Liver (tissue), 3 donors: ENCODE data around the gene VASN.

ENCODE experiments used
- CTCF ChIP-seq: fragments of 150-350 bp; IDR thresholded peaks from 2 replicates; pipeline ENCODE4 v1.5.1; 2017; ENCODE audit warnings: improper control_type of control experiment, low read depth, low read length; ENCODE audit not compliant: missing input control
- GABPA ChIP-seq, 2 donors: IDR thresholded peaks in 1 of 2; conservative IDR thresholded peaks in 1 of 2; 2 replicates each; pipeline ENCODE4 v1.6.1; 2016; ENCODE audit warnings: antibody characterized with exemption in 2 of 2, mild to moderate bottlenecking in 1 of 2, moderate library complexity in 1 of 2
- HNF4G ChIP-seq: IDR thresholded peaks from 2 replicates; pipeline ENCODE4 v1.6.1; 2016; ENCODE audit warnings: antibody characterized with exemption
- JUND ChIP-seq, 2 donors: IDR thresholded peaks; 2 replicates each; pipeline ENCODE4 v1.6.1; 2016; ENCODE audit warnings: antibody characterized with exemption in 2 of 2
- RAD21 ChIP-seq, 2 donors: IDR thresholded peaks; 2 replicates each; pipeline ENCODE4 v1.6.1; 2016; ENCODE audit warnings: antibody characterized with exemption in 2 of 2, mild to moderate bottlenecking in 2 of 2
- REST ChIP-seq: IDR thresholded peaks from 2 replicates; pipeline ENCODE4 v1.6.1; 2016; ENCODE audit warnings: antibody characterized with exemption, mild to moderate bottlenecking
- TAF1 ChIP-seq: conservative IDR thresholded peaks from 2 replicates; pipeline ENCODE4 v1.6.1; 2016; ENCODE audit warnings: antibody characterized with exemption, mild to moderate bottlenecking
- YY1 ChIP-seq: IDR thresholded peaks from 2 replicates; pipeline ENCODE4 v1.6.1; 2016; ENCODE audit warnings: antibody characterized with exemption, mild to moderate bottlenecking
- donor health status: healthy.
- donor health status: healthy.

- TF ChIP-seq YY1, result no peak
- TF ChIP-seq HNF4G, result no peak
- TF ChIP-seq JUND (IDR thresholded peaks at IDR 0.05), result no peak
- no peak for TF ChIP-seq TAF1
- no peak for TF ChIP-seq REST
- no peak for TF ChIP-seq RAD21 (IDR thresholded peaks at IDR 0.05)
- TF ChIP-seq CTCF, result no peak
- no peak for TF ChIP-seq GABPA (IDR thresholded peaks at IDR 0.05 in 1 of 2, conservative IDR thresholded peaks at IDR 0.05 in 1 of 2)
Observed at GRCh38 chr16:4378161-4378666, 6.6 kb downstream of the VASN start.
